22Rv1 (cell line): ENCODE measurements around the gene EYS.

ENCODE experiments used
- H3K27ac ChIP-seq: fragments of 450-650 bp; 2 replicates; pipeline ENCODE4 v1.5.1; 2017
- CTCF ChIP-seq: fragments of 450-650 bp; IDR thresholded peaks from 2 replicates; pipeline ENCODE4 v1.5.1; 2017; ENCODE audit warnings: mild to moderate bottlenecking
- ZFX ChIP-seq: fragments of 450-650 bp; IDR thresholded peaks from 2 replicates; pipeline ENCODE4 v1.6.1; 2017; ENCODE audit warnings: antibody characterized with exemption, borderline replicate concordance

EYS gene

GRCh38 chr6:63824722-63825121, 1882.3 kb downstream of the EYS start:
- no peak for TF ChIP-seq CTCF
- TF ChIP-seq ZFX = no peak
- no peak overlapping the region for H3K27ac ChIP-seq

GRCh38 chr6:63821442-63821841, 1885.6 kb downstream of the EYS start:
- H3K27ac ChIP-seq = no peak overlapping the region
- no peak for TF ChIP-seq CTCF
- no peak for TF ChIP-seq ZFX

GRCh38 chr6:63819831-63820230, 1887.2 kb downstream of the EYS start:
- TF ChIP-seq ZFX (no peak), CTCF (no peak)
- H3K27ac ChIP-seq = no peak overlapping the region

GRCh38 chr6:63817492-63818050, 1889.5 kb downstream of the EYS start:
- TF ChIP-seq ZFX (no peak), CTCF (peak; percentile 24; the same call in 1 of the 2 replicates)
- H3K27ac ChIP-seq = no peak overlapping the region

- TF ChIP-seq ZFX (no peak), CTCF (peak; percentile 50)
- no peak overlapping the region for H3K27ac ChIP-seq
These were observed 1890.0 kb downstream of the EYS start for GRCh38 chr6:63816982-63817436.

GRCh38 chr6:63816401-63816981, 1890.5 kb downstream of the EYS start:
- no peak for TF ChIP-seq CTCF
- TF ChIP-seq ZFX = no peak
- H3K27ac ChIP-seq = no peak overlapping the region

GRCh38 chr6:63814459-63814858, 1892.6 kb downstream of the EYS start:
- no peak for TF ChIP-seq ZFX
- no peak for TF ChIP-seq CTCF
- no peak overlapping the region for H3K27ac ChIP-seq
